ENCODE measurements around the gene CELA2B. TPM values are rescaled to one million over a fixed set of nuclear protein-coding genes. Genes with fewer than 3 reads are reported as not detected.
A peak's percentile ranks its signal among the peaks of the same experiment; 100 is the strongest.

Gene CELA2B
- total and polyA plus RNA-seq, 10 of the 15 experiments (the other 5 are each of a cell fraction or from before 2014, with no cell fraction given) = not detected

DNA sequence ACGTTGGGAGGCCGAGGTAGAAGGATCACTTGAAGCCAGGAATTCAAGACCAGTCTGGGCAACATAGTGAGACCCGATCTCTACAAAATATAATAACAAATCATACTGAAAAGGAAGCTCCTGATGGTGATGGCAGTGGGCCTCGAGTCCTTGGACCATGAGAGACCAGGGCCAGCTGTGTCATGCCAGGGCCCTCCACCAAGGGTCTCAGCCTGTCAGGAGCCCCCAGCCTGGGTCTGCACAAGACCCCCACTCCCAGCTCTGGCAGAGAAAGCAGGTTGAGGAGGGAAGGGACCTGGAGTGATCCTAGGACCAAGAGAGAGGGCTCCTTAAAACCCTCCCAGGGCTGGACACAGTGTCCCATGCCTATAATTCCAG lies 44.3 kb upstream of the CELA2B start:
- SMC1A ChIA-PET (ENCODE audit: uncharacterized antibody, unreplicated experiment) = interaction anchor here (0.5 to 6.2 kb wide), 11 partner anchors 10 to 170 kb away, joined by 3 to 64 read pairs (median 4); no protein-coding TSS in a partner anchor

More for the DNA sequence above, 44.3 kb upstream of the CELA2B start:
- no peaks in the 10 kb centered on the region for H4K20me1 ChIP-seq (ENCODE audit: control insufficient read depth, insufficient read depth)
- ATAC-seq (no peak), DNase-seq (ENCODE audit: low read depth, low spot score) (no peak), FAIRE-seq (peak; percentile 35)
- no peak overlapping the region for H2AFZ ChIP-seq (ENCODE audit: control insufficient read depth, low read depth, low read length)
- CTCF ChIA-PET = interaction anchor here (0.7 to 10.2 kb wide), 22 partner anchors 10 to 306 kb away, joined by 3 to 178 read pairs (median 4); no protein-coding TSS in a partner anchor
- TF ChIP-seq SIN3A (IDR thresholded peaks at IDR 0.05; ENCODE audit: low read depth, low read length) (no peak), CREB1 (IDR thresholded peaks at IDR 0.05; ENCODE audit: low read depth) (no peak), EED (IDR thresholded peaks at IDR 0.05; ENCODE audit: low read depth) (no peak), ESRRA (IDR thresholded peaks at IDR 0.05; ENCODE audit: low read length) (no peak)
- TF ChIP-seq, protein P1, sequence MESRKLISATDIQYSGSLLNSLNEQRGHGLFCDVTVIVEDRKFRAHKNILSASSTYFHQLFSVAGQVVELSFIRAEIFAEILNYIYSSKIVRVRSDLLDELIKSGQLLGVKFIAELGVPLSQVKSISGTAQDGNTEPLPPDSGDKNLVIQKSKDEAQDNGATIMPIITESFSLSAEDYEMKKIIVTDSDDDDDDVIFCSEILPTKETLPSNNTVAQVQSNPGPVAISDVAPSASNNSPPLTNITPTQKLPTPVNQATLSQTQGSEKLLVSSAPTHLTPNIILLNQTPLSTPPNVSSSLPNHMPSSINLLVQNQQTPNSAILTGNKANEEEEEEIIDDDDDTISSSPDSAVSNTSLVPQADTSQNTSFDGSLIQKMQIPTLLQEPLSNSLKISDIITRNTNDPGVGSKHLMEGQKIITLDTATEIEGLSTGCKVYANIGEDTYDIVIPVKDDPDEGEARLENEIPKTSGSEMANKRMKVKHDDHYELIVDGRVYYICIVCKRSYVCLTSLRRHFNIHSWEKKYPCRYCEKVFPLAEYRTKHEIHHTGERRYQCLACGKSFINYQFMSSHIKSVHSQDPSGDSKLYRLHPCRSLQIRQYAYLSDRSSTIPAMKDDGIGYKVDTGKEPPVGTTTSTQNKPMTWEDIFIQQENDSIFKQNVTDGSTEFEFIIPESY (IDR thresholded peaks at IDR 0.05) = no peak
- no peak overlapping the region for H3K9ac ChIP-seq (ENCODE audit: control insufficient read depth, insufficient read depth, low read length)
- H3K36me3 ChIP-seq (ENCODE audit: control insufficient read depth in 2 of 2, insufficient read depth in 2 of 2, low read length in 1 of 2) = peaks cover 4 to 13% of the 10 kb centered on the region in 2 experiments; a peak in 3 of 4 replicates
- 56% methylated on average over 4 of the region's 4 CpGs for WGBS (ENCODE audit: insufficient coverage, insufficient replicate concordance, low lambda C conversion rate, missing lambda C conversion rate)
- no peak overlapping the region for H3K27ac ChIP-seq (ENCODE audit: control insufficient read depth, insufficient read depth)
- no peaks in the 10 kb centered on the region for H3K79me2 ChIP-seq (ENCODE audit: control insufficient read depth, insufficient read depth, low read length)
- in situ Hi-C loops (cut with MboI) = no loop called here
- no peak overlapping the region for H3K4me3 ChIP-seq
- no TSS peak for BruUV-seq (replicated peaks)
- H3K4me1 ChIP-seq (ENCODE audit: control insufficient read depth, insufficient read depth, low read length) = no peaks in the 10 kb centered on the region
- intact Hi-C loops (cut with micrococcal nuclease; ENCODE audit: unreplicated experiment) = loop anchor here (1.0 to 5.0 kb wide), 2 partner anchors 108 to 301 kb away; no protein-coding TSS in a partner anchor
- no peak overlapping the region for H3K4me2 ChIP-seq (ENCODE audit: control insufficient read depth, insufficient read depth)
- POLR2A ChIA-PET = interaction anchor here (0.6 to 1.3 kb wide), 3 partner anchors 10 to 275 kb away, joined by 3 to 6 read pairs (median 4); no protein-coding TSS in a partner anchor
- RAD21 ChIA-PET (ENCODE audit: unreplicated experiment) = interaction anchor here (1.0 to 3.5 kb wide), 8 partner anchors 15 to 303 kb away, joined by 3 to 22 read pairs (median 7); partner anchors contain the start of gene EFHD2
- no peaks in the 10 kb centered on the region for H3K27me3 ChIP-seq (replicated peaks in 1 of 2; ENCODE audit: control insufficient read depth in 2 of 2, insufficient read depth in 2 of 2, low read length in 1 of 2)
- H3K9me3 ChIP-seq (replicated peaks; ENCODE audit: control insufficient read depth, insufficient read depth, low read length) = no peaks in the 10 kb centered on the region

Data from GM12878 (cell line).